ENCODE results near the gene FIGNL2. TPM values are rescaled to one million over a fixed set of nuclear protein-coding genes. Genes with fewer than 3 reads are reported as not detected.
A peak's percentile ranks its signal among the peaks of the same experiment; 100 is the strongest.

FIGNL2 gene
- total and polyA plus RNA-seq, 11 donors = 0.13 to 0.93 (median 0.35) TPM

- ATAC-seq = no peak
- intact Hi-C loops (cut with DNase I) = loop anchor here in 1 of 10 donors (10.0 kb wide), 1 partner anchor 45 kb away; no protein-coding TSS in a partner anchor
These were observed 18.9 kb downstream of the FIGNL2 start for GRCh38 chr12:51829641-51830040.

GRCh38 chr12:51829011-51829481, 19.5 kb downstream of the FIGNL2 start:
- ATAC-seq (no peak), DNase-seq (no peak)
- H3K4me1 ChIP-seq = peaks cover 0 to 49% (median 4%) of the 10 kb centered on the region in 12 donors
- no peak overlapping the region for H3K4me3 ChIP-seq
- H3K36me3 ChIP-seq = no peaks in the 10 kb centered on the region
- TF ChIP-seq POLR2A (IDR thresholded peaks at IDR 0.05) = no peak
- intact Hi-C loops (cut with DNase I) = loop anchor here in 1 of 10 donors (10.0 kb wide), 1 partner anchor 46 kb away; no protein-coding TSS in a partner anchor
- H3K27ac ChIP-seq = no peak overlapping the region
- 56 to 72% (median 62%) methylated on average over 5 of the region's 5 CpGs for WGBS, 4 donors
- no peaks in the 10 kb centered on the region for H3K9me3 ChIP-seq
- H3K27me3 ChIP-seq = peaks cover 0 to 17% (median 0%) of the 10 kb centered on the region in 9 donors

More at GRCh38 chr12:51829641-51830040, 18.9 kb downstream of the FIGNL2 start:
- TF ChIP-seq CTCF (IDR thresholded peaks at IDR 0.05) = no peak
- TF ChIP-seq POLR2A (IDR thresholded peaks at IDR 0.05) = no peak
- H3K27me3 ChIP-seq = peaks cover 0 to 17% (median 0%) of the 10 kb centered on the region in 9 donors
- H3K9me3 ChIP-seq = no peaks in the 10 kb centered on the region
- H3K27ac ChIP-seq = no peak overlapping the region
- WGBS, 4 donors = 83 to 100% (median 89%) methylated on average over 1 of the region's 1 CpG
- no peaks in the 10 kb centered on the region for H3K36me3 ChIP-seq
- H3K4me3 ChIP-seq = no peak overlapping the region
- DNase-seq = no peak
- peaks cover 0 to 49% (median 4%) of the 10 kb centered on the region in 12 donors for H3K4me1 ChIP-seq

- WGBS, 4 donors = 66 to 84% (median 73%) methylated on average over 11 of the region's 11 CpGs
- DNase-seq (peak in 1 of 5 donors; percentile 18), ATAC-seq (peak in 3 of 4 donors; percentile 37 to 56 (median 51))
- H3K27me3 ChIP-seq = peaks cover 0 to 14% (median 0%) of the 10 kb centered on the region in 9 donors
- H3K9me3 ChIP-seq = no peaks in the 10 kb centered on the region
- no peak for TF ChIP-seq CTCF (IDR thresholded peaks at IDR 0.05)
- no peak for TF ChIP-seq POLR2A (IDR thresholded peaks at IDR 0.05)
- no peak overlapping the region for H3K4me3 ChIP-seq
- intact Hi-C loops (cut with DNase I) = loop anchor here in 1 of 10 donors (10.0 kb wide), 1 partner anchor 47 kb away; no protein-coding TSS in a partner anchor
- no peak overlapping the region for H3K27ac ChIP-seq
- peaks cover 0 to 45% (median 4%) of the 10 kb centered on the region in 12 donors for H3K4me1 ChIP-seq
- H3K36me3 ChIP-seq = no peaks in the 10 kb centered on the region
These were observed 20.3 kb downstream of the FIGNL2 start for GRCh38 chr12:51827925-51828818.

GRCh38 chr12:51826881-51827280, 21.6 kb downstream of the FIGNL2 start:
- peak in 1 of 5 donors; percentile 35 for DNase-seq
- no peaks in the 10 kb centered on the region for H3K9me3 ChIP-seq
- intact Hi-C loops (cut with DNase I) = loop anchor here in 1 of 10 donors (10.0 kb wide), 1 partner anchor 48 kb away; no protein-coding TSS in a partner anchor
- no peak overlapping the region for H3K4me3 ChIP-seq
- H3K27me3 ChIP-seq = peaks cover 0 to 6% (median 0%) of the 10 kb centered on the region in 9 donors
- 0 to 74% (median 68%) methylated on average over 1 to 4 of the region's 4 CpGs for WGBS, 4 donors
- H3K27ac ChIP-seq = no peak overlapping the region
- no peaks in the 10 kb centered on the region for H3K36me3 ChIP-seq
- TF ChIP-seq POLR2A (IDR thresholded peaks at IDR 0.05) = no peak
- no peak for TF ChIP-seq CTCF (IDR thresholded peaks at IDR 0.05)
- H3K4me1 ChIP-seq = peaks cover 0 to 32% (median 0%) of the 10 kb centered on the region in 12 donors
- ATAC-seq = no peak
